Measurements from ENCODE around the gene P2RX6.

The P2RX6 gene

GRCh38 chr22:20990184-20991180 is 24.5 kb upstream of the P2RX6 start:
- Histone ChIP-seq H3K4me3 (ENCODE audit: low read depth, low read length) (no peak overlapping the region), H3K27ac (ENCODE audit: low read depth, low read length) (no peak overlapping the region), H2AFZ (ENCODE audit: low read length, unreplicated experiment) (no peak overlapping the region), H3K27me3 (ENCODE audit: insufficient read depth, low read length) (no peaks in the 10 kb centered on the region), H3K79me2 (ENCODE audit: control insufficient read depth, insufficient read depth, low read length, unreplicated experiment) (no peaks in the 10 kb centered on the region), H3K4me1 (ENCODE audit: control insufficient read depth, insufficient read depth, low read length, unreplicated experiment) (no peaks in the 10 kb centered on the region), H3K36me3 (ENCODE audit: insufficient read depth, low read length) (no peaks in the 10 kb centered on the region)

GRCh38 chr22:20991252-20992055 is 23.5 kb upstream of the P2RX6 start:
- Histone ChIP-seq H3K4me1 (ENCODE audit: control insufficient read depth, insufficient read depth, low read length, unreplicated experiment) (no peaks in the 10 kb centered on the region), H2AFZ (ENCODE audit: low read length, unreplicated experiment) (no peak overlapping the region), H3K27me3 (ENCODE audit: insufficient read depth, low read length) (no peaks in the 10 kb centered on the region), H3K27ac (ENCODE audit: low read depth, low read length) (no peak overlapping the region), H3K4me3 (ENCODE audit: low read depth, low read length) (no peak overlapping the region), H3K36me3 (ENCODE audit: insufficient read depth, low read length) (no peaks in the 10 kb centered on the region), H3K79me2 (ENCODE audit: control insufficient read depth, insufficient read depth, low read length, unreplicated experiment) (no peaks in the 10 kb centered on the region)

DNA sequence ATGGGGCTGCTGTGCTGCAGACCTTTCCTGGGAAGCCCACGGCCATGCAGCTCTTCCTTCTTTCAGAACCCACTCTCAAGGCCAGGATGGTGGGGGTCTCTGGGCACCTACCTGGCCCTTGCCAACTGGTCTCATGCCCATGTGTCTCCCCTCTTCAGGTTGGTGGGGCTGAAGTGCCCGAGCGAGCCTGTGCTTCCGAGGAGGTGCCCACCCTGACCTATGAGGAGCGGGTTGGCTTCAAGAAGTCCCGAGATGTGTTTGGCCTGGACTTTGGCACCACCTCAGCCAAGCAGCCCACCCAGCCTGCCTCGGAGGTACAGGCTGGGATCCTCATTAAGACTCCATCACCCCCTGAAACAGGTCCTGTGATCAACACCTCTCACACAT is 22.9 kb upstream of the P2RX6 start:
- Histone ChIP-seq H3K4me1 (ENCODE audit: control insufficient read depth, insufficient read depth, low read length, unreplicated experiment) (no peaks in the 10 kb centered on the region), H2AFZ (ENCODE audit: low read length, unreplicated experiment) (no peak overlapping the region), H3K79me2 (ENCODE audit: control insufficient read depth, insufficient read depth, low read length, unreplicated experiment) (no peaks in the 10 kb centered on the region), H3K27ac (ENCODE audit: low read depth, low read length) (no peak overlapping the region), H3K4me3 (ENCODE audit: low read depth, low read length) (no peak overlapping the region), H3K27me3 (ENCODE audit: insufficient read depth, low read length) (no peaks in the 10 kb centered on the region), H3K36me3 (ENCODE audit: insufficient read depth, low read length) (no peaks in the 10 kb centered on the region)

DNA sequence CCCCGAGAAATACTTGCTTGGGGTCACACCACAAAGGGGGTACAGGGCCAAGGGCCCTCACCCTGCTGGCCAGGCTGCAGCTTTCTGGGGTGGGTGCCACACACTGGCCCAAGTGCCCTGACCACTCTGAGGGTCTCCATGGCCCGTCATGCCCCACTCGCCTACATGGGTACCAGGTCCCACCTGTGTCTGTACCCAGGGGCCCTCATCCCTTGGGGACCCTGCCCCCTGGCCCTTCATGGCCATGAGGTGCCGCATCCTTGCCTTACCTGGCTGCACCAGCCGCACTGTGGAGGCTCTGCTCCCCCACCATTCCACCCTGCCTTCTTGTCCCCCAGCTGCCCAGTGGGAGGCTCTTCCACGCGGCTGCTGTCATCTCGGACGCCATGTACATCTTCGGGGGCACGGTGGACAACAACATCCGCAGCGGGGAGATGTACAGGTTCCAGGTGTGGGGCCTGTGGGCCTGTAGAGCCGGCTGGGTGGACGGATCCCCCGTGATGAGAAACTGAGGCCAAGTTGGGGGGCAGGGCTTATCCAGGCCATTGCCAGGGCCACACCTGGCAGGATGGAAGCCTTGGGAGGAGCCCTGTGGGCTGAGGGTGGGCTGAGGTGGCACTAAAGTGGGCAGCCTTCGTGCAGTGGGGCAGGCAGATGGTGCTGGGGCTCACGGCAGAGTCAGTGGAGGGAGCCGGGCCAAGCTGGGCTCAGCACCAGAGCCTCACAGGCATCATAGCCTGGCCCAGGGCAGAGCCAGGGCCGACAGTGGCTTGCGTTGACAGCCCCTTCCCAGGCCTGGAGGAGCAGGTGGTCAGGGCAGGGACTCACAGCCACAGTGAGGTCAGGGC is 22.3 kb upstream of the P2RX6 start:
- Histone ChIP-seq H3K79me2 (ENCODE audit: control insufficient read depth, insufficient read depth, low read length, unreplicated experiment) (no peaks in the 10 kb centered on the region), H3K27me3 (ENCODE audit: insufficient read depth, low read length) (no peaks in the 10 kb centered on the region), H3K36me3 (ENCODE audit: insufficient read depth, low read length) (no peaks in the 10 kb centered on the region), H3K4me1 (ENCODE audit: control insufficient read depth, insufficient read depth, low read length, unreplicated experiment) (no peaks in the 10 kb centered on the region), H3K4me3 (ENCODE audit: low read depth, low read length) (no peak overlapping the region), H3K27ac (ENCODE audit: low read depth, low read length) (no peak overlapping the region), H2AFZ (ENCODE audit: low read length, unreplicated experiment) (no peak overlapping the region)

- Histone ChIP-seq H2AFZ (ENCODE audit: low read length, unreplicated experiment) (no peak overlapping the region), H3K4me1 (ENCODE audit: control insufficient read depth, insufficient read depth, low read length, unreplicated experiment) (no peaks in the 10 kb centered on the region), H3K4me3 (ENCODE audit: low read depth, low read length) (no peak overlapping the region), H3K79me2 (ENCODE audit: control insufficient read depth, insufficient read depth, low read length, unreplicated experiment) (no peaks in the 10 kb centered on the region), H3K27me3 (ENCODE audit: insufficient read depth, low read length) (no peaks in the 10 kb centered on the region), H3K27ac (ENCODE audit: low read depth, low read length) (no peak overlapping the region), H3K36me3 (ENCODE audit: insufficient read depth, low read length) (no peaks in the 10 kb centered on the region)
Observed at GRCh38 chr22:20993304-20994127, 21.4 kb upstream of the P2RX6 start.

- Histone ChIP-seq H3K36me3 (ENCODE audit: insufficient read depth, low read length) (no peaks in the 10 kb centered on the region), H3K27ac (ENCODE audit: low read depth, low read length) (no peak overlapping the region), H3K4me1 (ENCODE audit: control insufficient read depth, insufficient read depth, low read length, unreplicated experiment) (no peaks in the 10 kb centered on the region), H3K79me2 (ENCODE audit: control insufficient read depth, insufficient read depth, low read length, unreplicated experiment) (no peaks in the 10 kb centered on the region), H3K27me3 (ENCODE audit: insufficient read depth, low read length) (no peaks in the 10 kb centered on the region), H2AFZ (ENCODE audit: low read length, unreplicated experiment) (no peak overlapping the region), H3K4me3 (ENCODE audit: low read depth, low read length) (no peak overlapping the region)
Observed at GRCh38 chr22:20994128-20994901, 20.6 kb upstream of the P2RX6 start.

- Histone ChIP-seq H3K4me1 (ENCODE audit: control insufficient read depth, insufficient read depth, low read length, unreplicated experiment) (peaks cover 3% of the 10 kb centered on the region), H3K36me3 (ENCODE audit: insufficient read depth, low read length) (no peaks in the 10 kb centered on the region), H3K27me3 (ENCODE audit: insufficient read depth, low read length) (no peaks in the 10 kb centered on the region), H3K27ac (ENCODE audit: low read depth, low read length) (no peak overlapping the region), H3K4me3 (ENCODE audit: low read depth, low read length) (no peak overlapping the region), H2AFZ (ENCODE audit: low read length, unreplicated experiment) (no peak overlapping the region), H3K79me2 (ENCODE audit: control insufficient read depth, insufficient read depth, low read length, unreplicated experiment) (peaks cover 4% of the 10 kb centered on the region)
Observed at GRCh38 chr22:20994902-20995241, 20.1 kb upstream of the P2RX6 start.

DNA sequence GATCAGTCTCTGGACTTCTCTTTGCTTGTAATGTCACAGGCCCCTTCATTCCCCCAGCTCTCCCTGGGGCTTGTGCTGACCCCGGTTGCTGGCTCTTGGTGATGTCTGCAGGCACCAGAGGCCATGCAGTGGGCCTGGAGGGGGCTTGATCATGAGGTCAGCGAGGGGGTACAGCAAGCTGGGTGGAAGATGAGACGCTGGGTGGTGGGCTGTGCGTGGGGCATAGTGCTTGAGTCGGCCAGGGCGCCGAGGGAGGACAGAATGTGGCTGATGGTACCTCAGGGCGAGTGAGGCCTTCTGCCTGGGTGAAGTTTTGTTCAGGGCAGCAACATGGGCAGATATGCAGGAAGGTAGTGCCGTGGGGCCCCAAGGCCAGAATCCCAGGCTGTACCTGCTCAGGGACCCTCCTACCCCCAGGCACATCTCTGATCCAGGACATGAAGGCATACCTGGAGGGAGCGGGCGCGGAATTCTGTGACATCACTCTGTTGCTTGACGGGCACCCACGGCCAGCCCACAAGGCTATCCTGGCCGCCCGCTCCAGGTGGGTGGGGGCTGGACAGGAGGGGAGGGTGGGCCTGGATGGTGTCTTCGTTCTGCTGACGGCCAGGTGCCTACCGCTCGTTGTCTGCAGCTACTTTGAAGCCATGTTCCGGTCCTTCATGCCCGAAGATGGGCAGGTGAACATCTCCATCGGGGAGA is 19.5 kb upstream of the P2RX6 start:
- H3K27me3 ChIP-seq (ENCODE audit: insufficient read depth, low read length): no peaks in the 10 kb centered on the region
- peaks cover 9% of the 10 kb centered on the region for H3K79me2 ChIP-seq (ENCODE audit: control insufficient read depth, insufficient read depth, low read length, unreplicated experiment)
- no peak overlapping the region for H3K27ac ChIP-seq (ENCODE audit: low read depth, low read length)
- H3K36me3 ChIP-seq (ENCODE audit: insufficient read depth, low read length): no peaks in the 10 kb centered on the region
- H2AFZ ChIP-seq (ENCODE audit: low read length, unreplicated experiment): no peak overlapping the region
- peaks cover 9% of the 10 kb centered on the region for H3K4me1 ChIP-seq (ENCODE audit: control insufficient read depth, insufficient read depth, low read length, unreplicated experiment)
- H3K4me3 ChIP-seq (ENCODE audit: low read depth, low read length): no peak overlapping the region

GRCh38 chr22:20996031-20996410 is 18.9 kb upstream of the P2RX6 start:
- H3K27me3 ChIP-seq (ENCODE audit: insufficient read depth, low read length): no peaks in the 10 kb centered on the region

More at GRCh38 chr22:20996031-20996410, 18.9 kb upstream of the P2RX6 start:
- H3K36me3 ChIP-seq (ENCODE audit: insufficient read depth, low read length): no peaks in the 10 kb centered on the region
- H3K4me3 ChIP-seq (ENCODE audit: low read depth, low read length): no peak overlapping the region
- H3K27ac ChIP-seq (ENCODE audit: low read depth, low read length): no peak overlapping the region
- H2AFZ ChIP-seq (ENCODE audit: low read length, unreplicated experiment): no peak overlapping the region
- peaks cover 10% of the 10 kb centered on the region for H3K4me1 ChIP-seq (ENCODE audit: control insufficient read depth, insufficient read depth, low read length, unreplicated experiment)
- peaks cover 14% of the 10 kb centered on the region for H3K79me2 ChIP-seq (ENCODE audit: control insufficient read depth, insufficient read depth, low read length, unreplicated experiment)
